ENCODE data around the gene CCNL2.
"Not testable (repeated sequence)": the region's sequence is repeated elsewhere in the genome, so short reads cannot be mapped to it uniquely, and the experiment has no call there.

CCNL2 gene

DNA sequence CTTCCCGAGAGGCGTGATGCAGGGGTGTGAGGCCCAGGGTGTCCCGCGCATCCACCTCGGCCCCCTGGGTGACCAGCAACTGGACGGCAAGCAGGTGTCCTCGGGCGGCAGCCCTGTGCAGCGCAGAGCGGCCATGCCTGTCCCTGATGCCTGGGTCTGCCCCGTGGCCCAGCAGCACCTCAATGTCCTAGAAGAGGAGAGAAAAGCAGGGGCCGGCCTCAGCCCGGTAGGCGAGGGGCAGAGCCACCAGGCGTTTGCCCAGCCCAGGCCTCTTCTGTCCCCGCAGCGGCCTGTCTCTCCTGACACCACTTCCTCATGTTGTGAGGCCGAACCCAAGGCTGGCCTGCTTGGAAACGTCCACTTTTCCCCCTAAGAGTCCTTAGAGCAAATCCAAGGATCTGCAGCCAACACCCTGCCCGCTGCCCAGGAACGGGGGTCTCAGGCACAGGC is 20.3 kb upstream of the CCNL2 start:
- no peak for DNase-seq

DNA sequence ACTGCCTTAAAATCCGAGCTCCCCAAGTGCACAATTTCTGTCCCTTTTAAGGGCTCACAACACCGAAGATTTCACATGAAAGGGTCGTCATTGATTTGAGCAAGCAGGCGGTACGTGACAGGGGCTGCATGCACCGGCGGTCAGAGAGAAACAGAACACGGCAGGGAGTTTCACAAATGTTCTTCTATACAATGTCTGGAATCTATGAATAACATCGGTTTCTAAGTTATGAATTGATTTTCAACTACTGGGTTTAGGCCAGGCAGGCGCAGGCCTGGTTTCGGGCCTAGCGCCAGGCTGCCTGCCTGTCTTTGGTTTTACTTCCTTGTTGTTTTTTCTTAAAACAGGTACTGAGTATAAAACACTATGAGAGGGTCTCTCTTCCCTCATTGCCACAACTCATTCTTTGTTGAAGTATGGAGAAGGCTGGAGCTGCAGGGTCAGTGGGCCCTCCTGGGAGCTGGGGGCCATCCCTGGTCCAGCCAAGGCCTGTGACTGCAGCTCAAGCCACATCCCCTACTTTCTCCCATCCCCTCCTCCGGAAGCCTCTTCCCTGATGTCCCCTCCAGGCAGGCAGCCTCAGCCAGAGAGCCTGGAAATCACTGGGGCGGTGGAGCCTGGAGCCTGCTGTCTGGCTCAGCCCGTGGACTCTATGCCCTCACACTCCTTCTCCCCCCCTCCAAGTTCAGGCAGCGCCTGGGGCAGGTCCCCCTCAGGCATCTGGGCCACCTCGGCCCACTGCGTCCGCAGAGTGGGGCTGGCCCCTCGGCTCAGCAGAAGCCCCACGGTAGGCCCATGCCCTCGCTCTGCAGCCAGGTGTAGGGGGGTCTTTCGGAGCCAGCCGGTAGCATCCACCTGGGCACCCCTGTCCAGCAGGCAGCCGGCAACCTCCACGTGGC is 19.6 kb upstream of the CCNL2 start:
- no peak for DNase-seq

DNA sequence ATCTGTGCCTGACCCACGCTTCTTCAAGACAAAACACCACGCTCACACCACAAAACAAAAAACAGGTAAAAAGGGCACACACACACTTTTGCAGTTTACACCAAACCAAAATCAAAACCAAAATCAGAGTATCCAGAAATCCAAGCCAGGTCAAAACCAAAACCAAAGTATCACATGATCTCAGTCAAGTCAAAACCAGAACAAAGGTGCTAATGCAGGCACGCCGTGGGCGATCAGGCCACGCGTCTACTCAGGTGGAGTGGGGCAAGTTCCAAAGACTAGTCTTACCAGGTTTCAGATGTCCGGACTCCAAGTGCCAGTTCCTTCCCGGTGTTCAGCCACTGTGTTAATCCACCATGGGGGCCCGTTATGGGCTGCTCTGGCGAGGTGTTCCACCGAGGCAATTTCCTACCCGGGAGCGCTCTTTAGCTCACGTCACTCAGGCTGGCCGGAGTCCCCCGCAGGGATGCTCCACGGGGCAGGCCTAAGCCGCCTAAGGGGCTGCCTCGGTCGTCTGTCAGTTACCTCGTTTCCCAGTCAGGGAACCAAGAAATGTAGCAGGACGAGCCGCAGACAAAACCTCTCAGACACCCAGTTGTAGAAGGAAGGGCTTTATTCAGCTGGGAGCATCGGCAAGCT is 18.8 kb upstream of the CCNL2 start:
- DNase-seq = not testable (repeated sequence)

DNA sequence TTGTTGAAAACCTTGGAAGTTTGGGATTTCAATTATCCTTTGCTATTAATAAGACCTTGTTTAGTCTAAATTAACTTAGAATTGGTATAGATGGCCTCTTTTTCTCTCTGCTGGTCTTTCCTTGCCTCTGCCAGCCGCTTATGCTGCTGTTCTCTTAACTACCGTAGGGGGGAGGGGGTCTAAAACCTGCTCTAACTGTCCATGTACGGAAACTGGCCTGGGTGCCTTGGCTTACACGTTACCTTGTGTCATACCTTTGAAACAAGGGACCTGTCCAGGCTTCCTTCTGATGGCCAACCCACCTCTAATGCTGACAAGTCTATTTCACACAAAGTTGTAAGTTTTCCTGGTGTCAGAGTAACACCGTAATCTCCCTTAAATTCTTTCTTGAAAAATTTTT is 18.3 kb upstream of the CCNL2 start:
- not testable (repeated sequence) for DNase-seq

DNA sequence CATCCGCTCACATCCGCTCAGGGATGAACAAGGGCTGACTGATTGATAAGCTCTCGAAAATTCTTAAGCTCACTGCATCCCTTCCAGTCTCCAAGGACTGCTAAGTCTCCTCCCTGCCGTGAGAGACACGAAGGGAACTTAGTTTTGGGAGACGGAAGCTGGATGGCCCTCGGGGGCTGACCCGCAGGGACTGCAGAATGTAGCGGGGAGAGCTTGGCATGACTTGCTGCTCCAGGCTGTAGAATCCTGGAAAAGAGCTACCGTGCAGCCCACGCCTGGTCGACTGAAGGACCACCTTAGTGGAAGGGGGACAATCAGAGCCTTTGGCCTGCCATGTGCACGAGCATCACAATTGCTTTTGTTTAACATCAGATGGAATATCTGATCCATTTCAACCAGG is 16.6 kb upstream of the CCNL2 start:
- DNase-seq = no peak

DNA sequence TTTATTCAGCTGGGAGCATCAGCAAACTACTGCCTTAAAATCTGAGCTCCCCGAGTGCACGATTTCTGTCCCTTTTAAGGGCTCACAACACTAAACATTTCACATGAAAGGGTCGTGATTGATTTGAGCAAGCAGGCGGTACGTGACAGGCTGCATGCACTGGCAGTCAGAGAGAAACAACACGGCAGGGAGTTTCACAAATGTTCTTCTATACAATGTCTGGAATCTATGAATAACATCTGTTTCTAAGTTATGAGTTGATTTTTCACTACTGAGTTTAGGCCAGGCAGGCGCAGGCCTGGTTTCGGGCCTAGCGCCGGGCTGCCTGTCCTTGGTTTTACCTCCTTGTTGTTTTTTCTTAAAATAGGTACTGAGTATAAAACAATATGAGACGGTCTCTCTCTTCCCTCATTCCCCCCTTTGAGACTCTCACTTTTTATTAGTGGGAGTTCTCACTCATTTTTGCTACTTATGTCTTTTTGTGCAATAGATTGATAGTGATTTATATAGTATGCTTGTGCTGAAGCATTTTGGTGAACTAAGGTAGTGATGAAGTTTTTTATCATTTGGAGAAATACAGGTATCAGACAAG is 13.3 kb upstream of the CCNL2 start:
- DNase-seq = not testable (repeated sequence)

DNA sequence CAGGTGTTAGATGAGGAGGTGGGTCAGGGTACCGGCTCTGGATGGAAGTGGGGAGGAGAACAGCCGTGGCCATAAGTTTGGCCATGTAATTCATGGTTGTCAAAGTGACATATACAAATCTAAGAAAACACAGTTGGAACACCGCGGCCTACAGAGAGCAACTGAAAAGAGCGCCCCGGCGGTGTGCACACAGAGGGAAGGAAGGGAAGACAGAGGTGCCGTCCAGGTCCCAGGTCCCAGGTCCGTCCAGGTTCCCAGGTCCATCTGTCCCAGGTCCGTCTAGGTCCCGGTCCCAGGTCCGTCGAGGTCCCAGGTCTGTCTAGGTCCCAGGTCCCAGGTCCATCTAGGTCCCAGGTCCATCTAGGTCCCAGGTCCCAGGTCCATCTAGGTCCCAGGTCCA is 12.5 kb upstream of the CCNL2 start:
- no peak for DNase-seq

DNA sequence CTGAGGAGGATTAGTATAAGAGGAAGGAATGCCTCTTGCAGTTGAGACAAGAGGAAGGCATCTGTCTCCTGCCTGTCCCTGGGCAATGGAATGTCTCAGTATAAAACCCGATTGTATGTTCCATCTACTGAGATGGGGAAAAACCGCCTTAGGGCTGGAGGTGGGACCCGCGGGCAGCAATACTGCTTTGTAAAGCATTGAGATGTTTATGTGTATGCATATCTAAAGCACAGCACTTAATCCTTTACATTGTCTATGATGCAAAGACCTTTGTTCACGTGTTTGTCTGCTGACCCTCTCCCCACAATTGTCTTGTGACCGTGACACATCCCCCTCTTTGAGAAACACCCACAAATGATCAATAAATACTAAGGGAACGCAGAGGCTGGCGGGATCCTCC is 11.1 kb upstream of the CCNL2 start:
- not testable (repeated sequence) for DNase-seq

DNA sequence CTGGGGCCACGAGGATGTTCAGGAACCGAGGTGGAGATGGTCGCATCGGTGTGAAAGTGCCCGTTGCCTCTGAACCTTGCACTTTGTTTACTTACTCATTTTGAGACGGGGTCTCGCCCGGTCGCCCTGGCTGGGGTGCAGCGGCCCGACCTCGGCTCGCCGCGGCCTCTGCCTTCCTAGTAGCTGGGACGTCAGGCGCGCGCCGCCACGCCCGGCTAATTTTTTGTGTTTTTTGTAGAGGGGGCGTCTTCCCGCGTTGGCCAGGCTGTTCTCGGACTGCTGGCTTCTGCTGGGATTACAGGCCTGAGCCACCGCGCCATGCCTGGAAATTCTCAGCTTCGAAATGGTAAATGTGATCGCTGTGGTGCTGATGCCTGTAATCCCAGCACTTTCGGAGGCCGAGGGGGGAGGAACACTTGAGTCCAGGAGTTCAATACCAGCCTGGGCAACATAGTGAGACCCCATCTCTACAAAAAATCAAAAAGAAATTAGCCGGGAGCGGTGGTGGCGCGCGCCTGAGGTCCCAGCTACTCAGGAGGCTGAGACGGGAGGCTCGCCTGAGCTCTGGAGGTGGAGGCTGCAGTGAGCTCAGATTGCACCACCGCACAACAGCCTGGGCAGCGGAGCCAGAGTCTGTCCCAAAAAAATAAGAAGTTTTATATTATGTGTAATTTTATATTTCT is 8.6 kb upstream of the CCNL2 start:
- no peak for DNase-seq

DNA sequence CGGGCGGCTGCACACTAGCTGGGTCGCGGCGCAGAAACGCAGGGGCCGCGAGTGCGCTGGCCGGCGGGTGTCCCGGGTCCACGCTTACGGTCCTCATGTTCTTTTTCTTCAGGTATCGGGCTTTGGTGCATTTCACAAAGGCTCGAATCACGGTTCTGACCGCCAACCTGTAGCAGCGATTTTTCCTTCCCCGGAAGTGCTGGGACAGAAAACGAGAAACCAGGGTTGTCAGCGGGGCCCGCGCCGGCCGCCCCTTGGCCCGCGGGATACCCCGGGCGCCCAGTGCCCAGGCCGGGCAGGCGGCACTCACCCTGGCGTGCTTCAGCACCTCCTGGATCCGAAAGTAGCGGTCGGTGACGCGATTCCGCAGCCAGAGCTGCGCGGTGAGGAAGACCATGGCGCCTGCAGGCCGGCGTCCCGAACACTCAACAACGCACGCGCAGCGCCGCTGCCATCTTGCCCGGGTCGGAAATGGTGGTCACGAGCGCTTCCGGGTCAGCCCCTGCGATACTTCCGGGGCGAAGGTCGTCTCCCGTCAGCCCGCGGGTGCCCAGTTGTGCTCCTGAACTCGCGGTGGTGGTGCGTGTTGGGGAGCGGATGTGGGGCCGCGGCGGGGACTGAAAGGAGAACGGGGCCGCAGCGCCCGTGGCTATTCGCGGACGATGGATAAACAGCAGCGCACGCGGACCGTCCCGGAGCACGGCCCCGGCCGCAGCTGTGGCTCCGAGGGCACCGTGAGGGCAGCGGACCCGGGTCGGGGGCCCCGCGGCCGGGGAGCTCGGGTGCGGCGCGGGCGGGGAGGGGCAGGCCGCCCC is 7.9 kb upstream of the CCNL2 start, which contains the start of gene MRPL20:
Gene MRPL20, minus strand, starts transcription at position 473 of the 815 bp plus-strand sequence. Its CDS starts 76 bp downstream, at position 397.
- peak; percentile 41 for DNase-seq

DNA sequence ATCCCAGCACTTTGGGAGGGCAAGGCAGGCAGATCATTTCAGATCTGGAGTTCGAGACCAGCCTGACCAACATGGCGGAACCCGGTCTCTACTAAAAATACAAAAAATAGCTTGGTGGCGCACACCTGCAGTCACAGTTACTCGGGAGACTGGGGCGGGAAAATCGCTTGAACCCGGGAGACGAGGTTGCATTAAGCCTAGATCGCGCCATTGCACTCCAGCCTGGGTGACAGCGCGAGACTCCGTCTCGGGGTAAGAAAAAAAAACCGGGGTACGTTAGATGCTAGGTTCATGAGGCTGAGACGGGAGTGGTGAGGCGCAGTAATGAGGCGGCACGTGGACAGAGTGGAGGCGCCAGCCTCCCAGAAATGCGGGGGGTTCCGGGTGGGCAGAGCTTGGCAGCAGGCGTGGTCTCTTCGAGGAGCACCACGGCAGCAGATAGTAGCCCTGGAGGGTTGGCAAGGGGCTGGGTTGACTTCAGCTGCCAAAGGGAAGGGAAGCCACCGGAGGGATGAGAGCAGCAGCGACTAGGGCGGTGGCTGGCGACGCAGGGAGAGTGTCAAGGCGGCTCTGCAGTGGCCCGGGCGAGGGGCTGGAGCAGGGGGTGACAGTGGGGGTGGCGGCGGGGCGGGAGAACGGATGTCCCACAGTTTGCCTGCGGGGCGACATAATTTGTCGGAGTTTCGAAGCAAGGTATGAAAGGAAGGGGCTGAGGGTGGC is 7.1 kb upstream of the CCNL2 start:
- DNase-seq = no peak

DNA sequence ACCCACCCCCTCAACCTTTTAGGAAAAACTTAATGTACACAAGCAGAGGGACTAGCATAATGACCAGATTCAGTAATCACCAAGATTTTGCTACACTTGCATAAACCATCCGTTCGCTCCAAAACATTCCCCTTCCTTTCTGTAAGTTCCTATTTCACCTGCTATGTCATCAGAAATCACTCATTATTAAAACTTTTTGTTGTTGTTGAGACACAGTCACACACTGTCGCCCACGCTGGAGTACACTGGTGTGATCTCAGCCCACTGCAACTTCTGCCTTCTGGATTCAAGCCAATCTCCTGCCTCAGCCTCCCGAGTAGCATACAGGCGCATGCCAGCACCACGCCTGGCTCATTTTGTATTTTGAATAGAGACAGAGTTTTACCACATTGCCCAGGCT is 4.5 kb upstream of the CCNL2 start:
- DNase-seq = no peak

DNA sequence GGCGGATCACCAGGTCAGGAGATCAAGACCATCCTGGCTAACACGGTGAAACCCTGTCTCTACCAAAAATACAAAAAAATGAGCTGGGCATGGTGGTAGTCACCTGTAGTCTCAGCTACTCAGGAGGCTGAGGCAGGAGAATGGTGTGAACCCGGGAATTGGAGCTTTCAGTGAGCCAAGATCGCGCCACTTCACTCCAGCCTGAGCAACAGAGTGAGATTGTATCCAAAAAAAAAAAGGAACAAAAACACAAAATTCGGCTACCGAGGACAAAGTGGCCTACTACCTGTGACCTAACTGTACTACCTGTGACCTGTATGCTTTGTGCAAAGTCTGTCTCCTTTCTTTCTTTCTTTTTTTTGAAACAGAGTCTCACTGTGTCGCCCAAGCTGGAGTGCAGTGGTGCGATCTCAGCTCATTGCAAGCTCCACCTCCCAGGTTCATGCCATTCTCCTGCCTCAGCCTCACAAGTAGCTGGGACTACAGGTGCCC is 3.8 kb upstream of the CCNL2 start:
- not testable (repeated sequence) for DNase-seq

DNA sequence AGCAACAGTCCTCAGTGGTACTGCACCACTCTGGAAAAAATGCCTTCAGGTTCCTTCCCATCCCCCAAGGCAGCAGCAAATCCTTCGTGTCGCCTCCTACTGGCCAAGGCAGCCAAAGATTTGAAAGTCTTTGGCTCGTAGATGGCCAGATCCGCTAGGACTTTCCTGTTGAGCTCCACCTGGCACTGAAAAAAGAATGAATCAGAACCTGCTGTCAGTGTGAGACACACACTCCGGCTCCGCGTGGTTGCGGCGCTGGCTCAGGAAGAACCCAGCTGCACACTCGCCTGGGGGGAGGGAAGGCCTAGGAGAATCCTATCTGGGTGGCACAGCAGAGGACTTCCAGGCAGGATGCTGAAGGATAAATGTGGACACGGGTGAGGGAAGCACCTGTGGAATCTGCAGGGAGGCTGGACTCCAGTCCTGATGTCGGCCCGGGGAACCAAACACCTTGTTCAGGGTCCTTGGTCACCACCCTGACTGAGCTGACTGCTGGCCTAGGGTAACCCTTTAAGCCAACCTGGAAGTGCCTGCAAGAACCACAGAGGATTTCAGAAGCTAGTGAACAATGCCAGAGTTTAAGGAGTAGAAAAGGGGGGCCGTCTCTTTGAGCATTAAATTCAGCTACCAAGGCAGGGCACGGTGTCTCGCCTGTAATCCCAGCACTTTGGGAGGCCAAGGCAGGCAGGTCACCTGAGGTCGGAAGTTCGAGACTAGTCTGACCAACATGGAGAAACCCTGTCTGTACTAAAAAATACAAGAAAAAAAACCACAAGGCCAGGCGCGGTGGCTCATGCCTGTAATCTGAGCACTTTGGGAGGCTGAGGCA is 3.2 kb upstream of the CCNL2 start:
- no peak for DNase-seq

DNA sequence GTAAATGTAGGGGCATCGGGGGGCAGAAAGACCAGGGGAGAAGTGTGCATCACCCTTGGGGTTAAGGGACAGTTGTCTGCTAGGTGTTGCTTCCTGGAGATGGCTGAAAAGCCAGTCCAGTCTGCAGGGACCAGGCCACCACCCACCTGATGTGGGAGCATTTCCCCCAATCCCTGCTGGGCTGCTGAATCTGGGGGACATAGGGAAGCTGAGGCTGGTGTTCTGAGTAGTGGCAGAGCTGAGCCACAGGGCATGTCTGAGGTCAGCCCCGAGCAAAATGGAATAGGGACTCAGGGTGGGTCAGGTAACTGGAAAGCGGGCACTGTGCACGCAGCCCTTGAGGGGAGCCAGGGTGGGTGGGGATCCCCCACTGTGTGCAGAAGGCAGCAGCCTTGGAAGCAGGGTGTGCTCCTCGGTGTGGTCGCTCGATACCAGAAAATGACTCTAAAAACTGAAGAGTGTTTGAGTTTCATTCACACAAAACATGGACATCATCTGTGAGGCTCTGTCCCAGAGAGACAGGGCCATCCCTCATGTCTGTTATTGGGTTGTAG is 2.4 kb upstream of the CCNL2 start:
- no peak for DNase-seq

DNA sequence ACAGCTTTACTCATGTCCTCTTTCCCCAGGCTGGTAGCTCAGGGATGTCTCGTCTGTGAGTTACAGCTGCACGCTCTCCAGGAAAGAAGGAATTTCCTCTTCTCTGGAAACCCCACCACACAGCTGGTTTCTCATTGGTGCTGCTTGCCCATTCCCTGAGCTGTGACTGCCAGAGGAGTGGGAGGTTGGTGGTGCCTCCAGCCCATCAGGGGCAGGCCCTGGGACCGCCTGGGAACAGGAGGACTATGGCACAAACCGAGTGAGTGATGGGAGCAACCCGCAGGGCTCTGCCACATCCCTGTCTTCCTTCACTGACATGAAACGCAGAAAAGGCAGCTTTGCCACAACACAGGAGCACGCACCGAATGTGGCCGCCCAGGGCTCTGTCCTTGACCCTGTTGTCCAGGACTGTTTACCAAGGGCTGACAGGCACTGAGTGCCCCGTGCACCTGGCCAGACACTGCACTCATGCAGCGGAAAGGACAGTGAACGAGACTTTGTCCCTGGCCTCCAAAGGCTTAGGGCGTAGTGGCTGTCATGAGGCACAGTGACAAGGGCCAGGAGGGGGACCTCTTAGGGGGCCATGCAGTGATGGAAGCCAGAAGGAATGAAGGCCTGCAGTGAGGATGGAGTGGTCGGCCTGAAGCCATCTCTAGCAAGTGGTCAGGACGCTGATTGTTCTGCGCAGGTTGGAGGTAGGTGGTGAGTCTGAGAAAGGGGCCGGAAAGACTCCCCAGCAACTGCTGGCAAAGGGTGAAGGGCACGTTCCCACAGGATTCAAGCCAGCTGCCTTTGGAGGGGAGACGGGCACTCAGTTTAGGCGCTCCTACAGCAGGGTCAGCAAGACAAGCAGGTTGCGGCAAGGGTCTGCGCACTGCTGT is 1.7 kb upstream of the CCNL2 start:
- no peak for DNase-seq

DNA sequence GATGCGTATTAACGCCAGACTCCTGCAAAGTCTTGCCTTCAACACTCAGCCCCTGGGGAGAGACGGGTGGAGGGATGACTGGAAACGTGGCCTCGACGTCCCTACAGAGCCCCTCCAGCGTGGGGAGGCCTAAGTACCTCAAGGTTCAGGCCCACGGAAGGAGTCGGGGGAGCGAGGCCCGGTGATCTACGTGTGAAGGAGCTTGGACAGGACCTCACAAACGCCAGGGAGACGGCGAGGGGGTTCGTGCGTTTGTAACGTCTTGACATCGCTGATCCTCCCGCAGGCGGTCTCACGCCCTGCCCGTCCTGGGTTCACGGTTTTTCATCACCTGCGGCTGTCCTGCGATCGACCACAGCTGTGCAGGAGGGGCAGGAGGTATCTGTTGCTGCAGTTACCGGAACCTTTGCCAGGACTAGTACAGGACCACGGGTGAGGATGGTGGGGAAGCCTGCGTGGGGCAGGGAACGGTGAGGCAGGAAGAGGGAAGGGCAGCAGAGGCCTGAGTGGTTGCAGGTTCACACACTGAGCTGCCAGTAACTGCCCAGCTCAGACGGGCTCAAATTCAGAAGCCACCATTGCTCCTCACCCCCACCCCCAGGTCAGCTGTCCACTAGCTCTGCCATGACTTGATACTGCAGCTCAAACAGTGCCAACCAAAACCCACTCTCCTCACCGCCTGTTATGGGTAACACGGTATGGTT is 889 bp upstream of the CCNL2 start:
- DNase-seq = no peak

DNA sequence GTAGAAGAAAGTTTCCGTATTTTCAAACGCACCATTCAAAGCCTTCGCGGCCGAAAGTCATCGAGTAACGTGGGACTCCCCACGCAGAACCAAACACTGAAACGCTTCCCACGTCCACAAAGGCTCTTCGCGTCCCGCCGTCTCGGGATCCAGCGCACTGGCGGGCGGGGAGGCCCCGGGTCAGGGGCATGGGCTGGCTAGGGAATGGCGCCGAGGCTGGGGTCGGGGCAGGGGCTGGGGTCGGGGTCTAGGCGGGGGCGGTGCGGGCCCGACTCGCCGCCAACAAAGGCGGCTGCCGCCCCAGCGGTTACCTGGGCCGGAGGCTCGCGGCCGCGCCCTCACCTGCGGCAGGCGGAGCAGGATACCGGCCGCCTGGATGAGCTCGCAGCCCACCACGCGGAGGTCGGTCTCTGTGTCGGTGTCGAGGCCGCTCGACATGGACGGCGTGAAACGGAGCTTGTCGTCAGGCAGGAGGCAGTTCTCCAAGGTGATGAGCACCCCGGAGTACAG is 403 bp downstream of the CCNL2 start:
- DNase-seq = no peak

Measured in NCI-H1417 treated with DMSO at 0.1 percent for 48 hours (cell line).